Adipose tissue (tissue), 3 donors: ENCODE measurements around the gene EPGN. TPM values are rescaled to one million over a fixed set of nuclear protein-coding genes. Genes with fewer than 3 reads are reported as not detected.
"Not testable (repeated sequence)": the region's sequence is repeated elsewhere in the genome, so short reads cannot be mapped to it uniquely, and the experiment has no call there.

Source experiments
- H3K27ac ChIP-seq: one replicate; pipeline ENCODE4 v1.5.1; 2013; ENCODE audit warnings: low read depth, low read length
- WGBS, 3 donors: extraction: QIAGEN DNeasy Blood & Tissue Kit; methylation state at CpG; one replicate each; pipeline ENCODE4 v1.1.7; 2013; 5-methylcytosine and 5-hydroxymethylcytosine counted together
- polyA plus RNA-seq, 3 donors: library from polyadenylated mRNA; stranded (reverse); fragments of 200-250 nt; gene quantifications; one replicate each; pipeline ENCODE4 v1.2.3, GENCODE V29; 2013
- donor health status: healthy with polysubstance abuse.
- donor health status: Bipolar disorder and iron deficiency.
- donor health status: healthy.

Gene EPGN
- polyA plus RNA-seq, 3 donors: 0.06 to 0.97 TPM; not detected in 1

DNA sequence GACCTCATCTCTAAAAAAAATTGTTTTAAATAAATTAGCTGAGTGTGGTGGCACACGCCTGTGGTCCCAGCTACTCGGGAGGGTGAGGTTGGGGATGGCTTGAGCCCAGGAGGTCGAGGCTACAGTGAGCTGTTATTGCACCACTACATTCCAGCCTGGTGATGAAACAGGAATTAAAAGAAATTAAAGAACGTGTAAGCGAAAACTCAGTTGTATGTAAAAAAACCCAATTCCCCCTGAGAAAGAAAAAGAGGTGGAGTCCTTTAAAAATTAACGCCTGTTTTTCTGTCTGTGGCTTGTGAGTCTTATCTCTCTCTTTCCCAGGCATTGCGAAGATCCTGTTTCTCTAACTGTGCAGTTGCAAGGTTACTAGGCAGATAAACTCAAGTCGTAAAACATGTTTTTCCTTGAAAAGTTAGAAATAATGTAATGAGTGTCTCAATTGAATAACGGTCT is 22.1 kb downstream of the EPGN start:
- WGBS, 3 donors: 47 to 56% (median 48%) methylated on average over 9 of the region's 9 CpGs
- no peak overlapping the region for H3K27ac ChIP-seq

DNA sequence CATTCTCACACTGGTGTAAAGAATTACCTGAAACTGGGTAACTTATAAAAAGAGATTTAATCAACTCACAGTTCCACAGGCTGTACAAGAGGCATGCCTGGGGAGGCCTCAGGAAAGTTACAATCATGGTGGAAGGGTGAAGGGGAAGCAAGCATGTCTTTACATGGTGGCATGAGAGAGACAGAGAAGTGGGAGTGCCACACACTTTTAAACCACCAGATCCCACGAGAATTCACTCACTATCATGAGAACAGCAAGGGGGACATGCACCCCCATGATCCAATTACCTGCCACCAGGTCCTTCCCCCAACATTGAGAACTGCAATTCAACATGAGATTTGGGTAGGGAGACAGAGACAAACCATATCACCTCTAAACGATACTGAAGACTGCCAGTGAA is 23.0 kb downstream of the EPGN start:
- 65 to 75% (median 73%) methylated on average over 2 of the region's 2 CpGs for WGBS, 3 donors
- no peak overlapping the region for H3K27ac ChIP-seq

DNA sequence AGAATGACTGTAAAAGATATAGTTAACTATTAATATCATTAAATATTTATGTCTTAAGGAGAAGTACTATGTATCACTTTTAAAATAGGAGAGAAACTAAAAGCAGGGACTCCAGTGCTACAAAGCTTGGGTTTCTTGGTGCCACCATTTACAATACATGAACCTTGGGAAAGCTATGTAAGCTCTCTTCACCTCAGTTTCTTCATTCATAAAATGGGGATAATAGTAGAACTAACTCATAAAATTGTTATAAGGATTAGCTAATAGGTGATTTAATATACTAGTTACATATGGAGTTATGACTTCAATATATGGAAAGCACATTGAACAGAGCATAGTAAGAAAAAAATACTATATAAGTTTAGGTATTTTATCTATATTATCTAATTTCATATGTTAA is 23.7 kb downstream of the EPGN start:
- no peak overlapping the region for H3K27ac ChIP-seq

DNA sequence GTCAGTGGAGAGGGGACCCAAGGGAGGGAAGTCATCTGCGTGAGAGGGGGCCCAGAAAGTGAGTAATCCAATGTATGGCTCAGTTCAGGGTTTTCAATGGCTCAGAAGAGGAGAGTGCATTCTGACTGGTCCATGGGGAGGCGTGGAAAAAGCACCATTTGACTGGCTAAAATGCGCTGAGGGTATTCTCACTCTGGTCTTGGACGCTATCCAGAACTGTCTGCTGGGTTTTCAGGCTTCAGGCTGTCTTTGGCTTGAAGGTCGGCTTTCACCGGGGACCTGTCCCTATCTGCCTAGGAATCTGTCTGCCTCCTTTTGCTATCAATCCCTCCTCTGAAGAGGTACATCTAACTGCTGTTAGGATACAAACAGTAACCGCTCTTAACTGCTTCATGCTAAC is 26.4 kb downstream of the EPGN start:
- no peak overlapping the region for H3K27ac ChIP-seq
- 83 to 89% (median 87%) methylated on average over 7 of the region's 7 CpGs for WGBS, 3 donors

DNA sequence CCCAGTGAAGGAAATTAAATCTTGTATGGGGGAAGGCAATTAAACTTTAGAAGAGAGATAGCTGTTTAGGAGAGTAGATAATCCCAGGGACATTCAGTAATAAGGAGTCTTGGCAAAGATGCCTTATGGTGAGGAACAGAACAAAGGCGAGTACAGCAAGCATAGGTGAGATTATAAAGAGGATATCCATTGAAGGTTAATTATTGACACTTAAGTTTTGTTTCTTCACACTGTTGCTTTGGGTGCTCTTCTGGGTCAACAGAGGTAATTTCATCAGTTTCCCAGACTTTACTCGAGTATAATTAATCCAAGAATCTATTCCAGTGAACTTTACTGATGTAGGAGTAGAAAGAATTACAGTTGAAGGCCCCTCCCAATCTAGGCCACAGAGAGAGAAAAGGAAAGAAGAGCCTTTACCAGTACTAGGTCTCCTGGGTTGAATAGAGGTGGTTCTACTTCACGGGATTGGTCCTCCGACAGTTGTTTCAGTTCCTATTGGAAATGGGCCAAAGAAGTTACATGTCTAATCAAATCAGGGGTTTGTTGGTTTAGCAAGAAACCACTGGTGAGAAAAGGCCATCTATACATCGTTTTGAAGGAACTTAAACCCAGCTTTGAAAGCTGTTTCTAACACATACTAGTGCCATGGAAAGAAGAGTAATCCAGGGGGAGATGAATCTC is 27.2 kb downstream of the EPGN start:
- no peak overlapping the region for H3K27ac ChIP-seq

DNA sequence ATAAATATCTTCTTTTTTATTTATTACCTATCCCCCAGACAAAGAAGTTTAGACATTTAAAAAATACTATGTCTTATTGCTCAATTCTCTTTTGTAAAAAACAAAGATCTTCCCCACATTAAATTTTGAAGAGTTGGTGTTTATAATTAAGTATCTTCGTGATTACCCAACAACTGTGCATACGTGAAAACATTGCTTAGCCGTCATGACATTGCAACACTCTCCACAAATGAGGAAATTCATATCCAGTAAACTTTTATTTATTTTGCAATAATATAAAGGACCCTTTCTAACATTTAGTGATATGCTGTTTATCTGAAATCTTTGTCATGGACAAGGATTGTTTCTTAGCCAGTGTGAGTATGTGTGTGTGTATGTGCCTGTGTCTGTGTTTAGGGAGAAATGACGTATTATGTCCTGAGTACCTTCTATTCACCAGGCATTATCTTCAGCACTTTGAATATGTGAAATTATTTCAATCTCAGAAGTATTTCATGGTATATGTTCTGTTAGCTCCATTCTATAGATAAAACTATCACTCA is 30.6 kb downstream of the EPGN start:
- no peak overlapping the region for H3K27ac ChIP-seq
- WGBS, 3 donors: 47 to 79% (median 53%) methylated on average over 4 of the region's 4 CpGs

More for the DNA sequence above, 27.2 kb downstream of the EPGN start:
- 54 to 74% (median 72%) methylated on average over 5 of the region's 5 CpGs for WGBS, 3 donors

DNA sequence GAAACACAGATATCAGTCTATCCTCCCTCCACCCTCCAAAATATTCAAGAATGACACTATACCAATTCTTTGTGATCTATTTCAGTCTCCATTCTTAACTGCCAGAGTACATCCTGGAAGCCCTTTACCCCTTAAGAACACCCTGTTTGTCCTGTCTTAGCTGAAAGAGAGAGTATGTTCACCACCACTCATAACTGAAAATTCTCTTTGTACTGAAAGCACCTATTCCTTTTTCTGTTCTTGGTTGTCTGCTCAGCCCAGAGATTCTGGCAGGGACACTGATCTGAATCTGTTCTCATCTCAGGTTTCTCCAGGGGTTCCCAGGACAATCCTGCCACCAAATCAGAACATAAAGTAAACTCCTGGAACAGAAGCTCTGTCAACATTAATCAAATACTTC is 31.2 kb downstream of the EPGN start:
- H3K27ac ChIP-seq: no peak overlapping the region

DNA sequence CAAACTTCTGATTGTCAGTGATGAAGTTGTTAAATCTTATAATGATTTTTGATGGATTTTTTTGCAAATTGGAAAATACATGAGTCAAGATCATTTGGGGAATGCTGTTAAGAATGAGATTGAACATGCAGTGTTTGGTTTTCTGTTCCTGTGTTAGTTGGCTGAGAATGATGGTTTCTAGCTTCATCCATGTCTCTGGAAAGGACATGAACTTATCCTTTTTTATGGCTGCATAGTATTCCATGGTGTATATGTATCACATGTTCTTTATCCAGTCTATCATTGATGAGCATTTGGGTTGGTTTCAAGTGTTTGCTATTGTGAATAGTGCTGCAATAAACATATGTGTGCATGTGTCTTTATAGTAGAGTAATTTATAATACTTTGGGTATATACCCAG is 32.2 kb downstream of the EPGN start:
- not testable (repeated sequence) for H3K27ac ChIP-seq

DNA sequence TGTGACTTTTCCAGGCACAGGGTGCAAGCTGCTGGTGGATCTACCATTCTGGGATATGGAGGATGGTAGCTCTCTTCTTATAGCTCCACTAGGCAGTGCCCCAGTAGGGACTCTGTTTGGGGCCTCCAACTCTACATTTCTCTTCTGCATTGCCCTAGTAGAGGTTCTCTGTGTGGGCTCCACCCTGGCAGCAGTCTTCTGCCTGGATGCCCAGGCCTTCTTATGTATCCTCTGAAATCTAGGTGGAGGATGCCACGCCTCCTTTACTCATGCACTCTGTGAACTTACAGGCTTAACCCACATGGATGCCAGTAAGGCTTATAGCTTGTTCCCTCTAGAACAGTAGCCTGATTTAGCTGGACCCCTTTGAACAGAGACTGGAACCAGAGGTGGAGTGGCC is 35.8 kb downstream of the EPGN start:
- 46 to 54% (median 53%) methylated on average over 1 of the region's 1 CpG for WGBS, 3 donors

DNA sequence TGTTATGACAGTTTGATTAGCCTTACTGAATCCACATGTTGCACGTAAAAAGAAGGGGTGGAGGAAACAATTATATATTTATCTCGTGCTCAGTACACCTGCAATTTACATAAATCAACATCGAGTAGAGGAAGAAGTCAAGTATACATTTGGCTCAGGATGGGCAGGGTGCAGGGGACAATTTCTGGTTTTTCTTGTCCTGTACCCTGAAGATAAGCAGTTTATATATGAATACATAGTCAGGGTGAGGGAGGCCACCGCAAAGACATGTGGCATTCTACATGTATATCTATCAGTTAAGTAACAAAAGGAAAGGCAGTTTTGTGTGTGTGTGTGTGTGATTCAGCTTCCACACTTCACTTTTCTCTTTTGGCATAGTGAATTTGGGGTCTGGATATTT is 45.6 kb downstream of the EPGN start:
- 43 to 54% (median 46%) methylated on average over 4 of the region's 4 CpGs for WGBS, 3 donors
- no peak overlapping the region for H3K27ac ChIP-seq

More for the DNA sequence above, 35.8 kb downstream of the EPGN start:
- no peak overlapping the region for H3K27ac ChIP-seq

DNA sequence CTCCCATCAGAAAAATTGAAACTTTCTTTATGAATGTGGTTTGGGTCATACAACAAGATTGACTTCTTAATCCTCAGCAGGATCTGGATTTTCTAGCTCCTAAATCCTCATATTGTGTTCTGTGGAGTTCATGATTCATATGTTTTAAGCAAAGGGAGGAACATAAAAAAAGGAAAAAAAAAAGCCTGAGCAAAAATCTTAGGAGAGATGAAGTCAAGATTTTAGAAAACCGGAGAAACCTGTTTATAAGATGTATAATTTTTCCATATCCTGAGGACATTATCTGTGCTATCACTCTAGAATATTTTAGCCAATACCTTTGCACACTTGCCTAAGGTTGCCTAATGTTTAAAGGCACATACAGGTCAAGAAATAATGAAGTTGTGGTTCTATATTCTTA is 49.7 kb downstream of the EPGN start:
- WGBS, 3 donors: 63 to 89% (median 87%) methylated on average over 1 of the region's 1 CpG
- no peak overlapping the region for H3K27ac ChIP-seq

DNA sequence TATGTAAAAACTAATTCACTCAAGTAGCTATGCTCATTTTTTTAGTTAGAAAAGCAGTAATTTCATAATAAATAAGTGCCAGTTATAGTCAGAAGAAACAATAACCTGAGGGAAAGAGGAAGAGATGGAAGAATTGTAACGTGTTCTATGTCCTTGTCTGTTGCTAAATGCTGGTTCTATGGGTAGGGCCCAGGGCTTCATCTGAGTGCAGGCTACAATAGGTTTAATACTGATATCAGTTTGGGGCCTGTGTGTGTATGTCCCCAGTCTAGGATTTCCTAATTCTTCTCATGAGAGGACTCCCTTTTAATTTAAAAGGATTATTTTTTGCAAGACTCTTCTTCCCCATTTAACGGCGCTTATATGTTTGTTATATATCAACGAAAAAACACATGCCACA is 53.4 kb downstream of the EPGN start:
- no peak overlapping the region for H3K27ac ChIP-seq
- WGBS, 3 donors: 50 to 72% (median 71%) methylated on average over 4 of the region's 4 CpGs

DNA sequence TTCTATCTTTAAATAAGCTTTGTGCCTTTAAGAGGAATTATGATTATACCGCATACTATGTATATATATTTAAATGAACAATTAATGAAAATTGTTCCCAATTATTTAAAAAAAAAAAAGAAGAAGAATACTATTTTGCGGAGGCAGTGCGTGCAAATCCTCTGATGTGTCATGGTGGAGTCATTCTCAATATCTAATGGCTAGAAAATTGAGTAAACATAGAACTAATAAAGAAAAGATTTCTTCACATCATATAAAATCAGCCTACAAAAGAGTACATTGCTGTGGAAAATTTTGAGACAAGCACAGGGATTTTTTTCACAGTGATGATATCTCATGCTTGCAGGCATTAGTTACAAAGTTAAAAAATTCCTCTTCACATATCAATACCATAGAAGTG is 54.1 kb downstream of the EPGN start:
- 92 to 97% (median 95%) methylated on average over 3 of the region's 3 CpGs for WGBS, 3 donors
- no peak overlapping the region for H3K27ac ChIP-seq

DNA sequence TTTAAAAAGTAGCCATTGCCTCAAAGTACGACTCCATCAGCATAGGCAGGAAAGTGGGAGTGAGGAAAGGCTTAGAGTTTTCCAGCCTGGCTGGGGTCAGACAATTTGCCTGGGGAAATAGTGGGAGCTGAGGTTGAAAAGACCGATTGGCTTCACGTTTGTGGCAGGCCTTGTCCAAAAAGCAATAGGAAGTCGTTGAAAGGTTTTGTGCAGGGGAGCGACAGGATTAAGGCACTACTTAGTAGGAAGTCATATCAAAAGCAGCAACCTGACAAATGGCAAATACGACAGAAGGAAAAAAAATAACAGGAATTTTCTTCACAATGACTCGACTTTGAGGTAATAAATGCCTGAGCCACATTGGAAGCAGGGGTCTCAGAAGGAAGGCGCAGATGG is 56.0 kb downstream of the EPGN start:
- 30 to 51% (median 33%) methylated on average over 8 of the region's 8 CpGs for WGBS, 3 donors
- no peak overlapping the region for H3K27ac ChIP-seq

DNA sequence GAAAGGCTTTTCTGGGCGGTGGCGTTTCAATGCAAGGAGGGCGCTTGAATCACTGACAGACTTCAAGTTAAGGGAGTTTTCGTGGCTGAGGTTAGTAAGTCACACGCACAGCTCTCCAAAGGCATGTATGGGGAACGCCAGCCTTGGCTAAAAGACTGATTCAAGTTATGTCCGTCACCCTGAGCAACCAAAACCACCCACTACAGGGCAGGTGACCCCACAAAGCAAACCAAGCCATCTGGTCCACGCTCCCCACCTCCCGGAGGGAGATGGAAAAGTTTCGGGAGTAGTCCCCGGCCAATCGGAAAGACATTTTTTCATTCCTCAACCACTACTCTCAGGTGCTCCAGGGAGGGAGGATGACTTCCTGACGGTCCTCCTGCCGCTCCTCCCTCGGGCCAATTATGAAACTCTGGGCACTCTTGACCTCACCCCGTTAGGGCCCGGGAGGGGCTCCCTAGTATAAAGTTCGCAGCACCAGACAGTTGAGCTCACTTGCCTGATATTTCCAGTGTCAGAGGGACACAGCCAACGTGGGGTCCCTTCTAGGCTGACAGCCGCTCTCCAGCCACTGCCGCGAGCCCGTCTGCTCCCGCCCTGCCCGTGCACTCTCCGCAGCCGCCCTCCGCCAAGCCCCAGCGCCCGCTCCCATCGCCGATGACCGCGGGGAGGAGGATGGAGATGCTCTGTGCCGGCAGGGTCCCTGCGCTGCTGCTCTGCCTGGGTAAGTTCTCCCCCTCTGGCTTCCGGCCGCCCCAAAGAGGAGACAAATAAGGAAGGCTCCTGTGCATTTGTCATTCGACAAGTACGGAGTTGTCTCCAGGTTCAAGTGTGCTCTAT is 56.6 kb downstream of the EPGN start, which contains the start of gene EREG:
EREG (plus strand) TSS at position 494 of the 840 bp plus-strand sequence; CDS start at position 658, 164 bp downstream.
- no peak within 1 kb of the TSS for H3K27ac ChIP-seq
- 5 to 9% (median 6%) methylated on average over 40 of the region's 40 CpGs for WGBS, 3 donors

DNA sequence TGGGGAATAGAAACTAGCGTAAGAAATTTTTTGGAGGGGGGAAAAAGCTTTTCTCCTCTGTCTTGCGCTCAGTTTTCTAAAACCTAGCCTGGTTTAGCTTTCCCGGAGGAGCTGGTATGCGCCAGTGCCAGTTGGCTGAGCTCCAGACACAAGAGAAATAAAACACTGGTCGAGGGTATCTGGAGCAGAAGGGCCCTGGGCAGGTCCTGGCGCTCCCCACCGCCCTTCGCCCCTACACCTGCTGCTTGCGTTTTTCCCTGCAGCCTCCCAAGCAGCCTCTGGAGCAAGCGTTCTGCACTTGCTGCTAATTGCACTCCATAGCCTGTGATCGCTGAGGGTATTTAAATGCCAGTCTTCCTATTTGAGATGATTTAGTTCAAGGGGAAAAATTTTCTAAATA is 57.5 kb downstream of the EPGN start:
- 8 to 15% (median 8%) methylated on average over 11 of the region's 11 CpGs for WGBS, 3 donors
- no peak overlapping the region for H3K27ac ChIP-seq
